GM12801 (cell line): ENCODE measurements around the gene RASEF.

ENCODE experiments used
- TF ChIP-seq, protein P1 (sequence below): IDR thresholded peaks from one replicate; pipeline ENCODE4 v1.5.1; 2011; ENCODE audit warnings: control low read depth; ENCODE audit not compliant: insufficient read length; ENCODE audit errors: extremely low read depth

RASEF gene

DNA sequence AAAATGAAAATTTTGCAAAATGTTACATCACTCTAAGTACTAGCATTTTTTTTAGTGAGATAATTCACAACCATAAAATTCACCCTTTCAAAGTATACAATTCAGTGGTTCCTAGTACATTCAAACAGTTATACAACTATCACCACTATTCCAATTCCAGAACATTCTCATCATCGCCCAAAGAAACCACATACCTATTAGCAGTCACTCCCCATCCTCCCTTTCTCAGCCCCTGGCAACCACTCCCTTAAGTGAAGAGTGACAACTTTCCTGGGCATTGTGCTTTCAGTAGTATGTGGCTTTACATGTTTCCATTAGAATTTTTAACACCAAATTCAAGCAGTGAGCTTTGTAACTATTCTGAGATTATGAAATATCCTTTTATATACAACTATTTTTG, 81.4 kb downstream of the RASEF start:
- TF ChIP-seq, protein P1, sequence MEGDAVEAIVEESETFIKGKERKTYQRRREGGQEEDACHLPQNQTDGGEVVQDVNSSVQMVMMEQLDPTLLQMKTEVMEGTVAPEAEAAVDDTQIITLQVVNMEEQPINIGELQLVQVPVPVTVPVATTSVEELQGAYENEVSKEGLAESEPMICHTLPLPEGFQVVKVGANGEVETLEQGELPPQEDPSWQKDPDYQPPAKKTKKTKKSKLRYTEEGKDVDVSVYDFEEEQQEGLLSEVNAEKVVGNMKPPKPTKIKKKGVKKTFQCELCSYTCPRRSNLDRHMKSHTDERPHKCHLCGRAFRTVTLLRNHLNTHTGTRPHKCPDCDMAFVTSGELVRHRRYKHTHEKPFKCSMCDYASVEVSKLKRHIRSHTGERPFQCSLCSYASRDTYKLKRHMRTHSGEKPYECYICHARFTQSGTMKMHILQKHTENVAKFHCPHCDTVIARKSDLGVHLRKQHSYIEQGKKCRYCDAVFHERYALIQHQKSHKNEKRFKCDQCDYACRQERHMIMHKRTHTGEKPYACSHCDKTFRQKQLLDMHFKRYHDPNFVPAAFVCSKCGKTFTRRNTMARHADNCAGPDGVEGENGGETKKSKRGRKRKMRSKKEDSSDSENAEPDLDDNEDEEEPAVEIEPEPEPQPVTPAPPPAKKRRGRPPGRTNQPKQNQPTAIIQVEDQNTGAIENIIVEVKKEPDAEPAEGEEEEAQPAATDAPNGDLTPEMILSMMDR: no peak

DNA sequence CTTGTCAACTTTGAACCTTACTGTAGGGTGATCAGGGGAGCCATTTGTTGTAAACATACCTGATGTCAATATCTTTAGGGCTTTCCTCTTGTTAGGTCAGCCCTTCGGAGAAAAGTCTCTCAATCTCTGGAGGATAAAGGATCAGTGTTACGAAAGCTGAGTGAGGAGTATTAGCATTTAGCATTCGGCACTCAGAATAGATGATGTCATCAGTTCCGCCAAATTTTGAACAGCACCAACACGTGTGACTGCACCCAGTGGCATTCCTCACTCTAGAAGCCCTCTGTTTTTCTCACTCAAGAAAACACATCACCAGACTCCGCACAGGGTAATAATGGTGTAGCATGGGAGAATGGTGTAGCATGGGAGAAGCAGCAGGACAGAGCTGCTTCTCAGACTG, 87.8 kb downstream of the RASEF start:
- TF ChIP-seq, protein P1: no peak

DNA sequence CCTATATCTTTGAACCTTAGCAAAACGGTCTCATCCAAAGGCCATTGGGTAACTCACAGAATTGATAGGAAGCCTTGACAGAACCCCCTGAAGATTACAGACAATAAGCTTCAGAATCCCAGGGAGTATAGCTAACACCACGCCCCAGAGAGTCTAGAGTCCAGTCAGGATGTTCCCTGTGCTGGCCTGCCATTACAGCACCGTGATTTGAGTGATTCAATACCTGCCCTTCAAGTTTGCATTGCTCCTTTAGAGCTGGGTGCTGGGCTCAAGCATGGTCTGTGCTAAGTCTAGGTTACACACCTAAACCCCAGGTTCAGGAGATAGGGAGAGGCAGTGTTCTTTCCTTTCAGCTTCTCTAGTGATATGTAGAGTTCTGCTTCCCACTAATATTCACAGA, 90.5 kb downstream of the RASEF start:
- TF ChIP-seq, protein P1: no peak

DNA sequence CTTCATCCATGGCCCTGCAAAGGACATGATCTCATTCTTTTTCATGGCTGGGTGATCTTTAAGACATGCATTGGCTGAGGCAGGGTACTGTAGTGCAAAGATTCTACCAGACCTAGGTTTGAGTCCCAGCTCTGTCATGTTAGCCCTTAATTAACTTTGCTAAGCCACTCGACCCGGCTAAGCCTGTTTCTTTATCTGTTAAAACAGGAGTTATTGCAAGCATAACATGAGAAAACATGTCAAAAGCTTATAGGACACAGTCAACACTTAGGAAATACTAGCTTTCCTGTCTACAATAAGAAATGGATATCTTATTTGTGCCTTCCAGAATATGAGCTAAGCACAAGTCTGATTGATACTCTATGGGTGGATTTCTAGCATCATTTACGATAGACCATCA, 92.6 kb downstream of the RASEF start:
- TF ChIP-seq, protein P1: no peak

DNA sequence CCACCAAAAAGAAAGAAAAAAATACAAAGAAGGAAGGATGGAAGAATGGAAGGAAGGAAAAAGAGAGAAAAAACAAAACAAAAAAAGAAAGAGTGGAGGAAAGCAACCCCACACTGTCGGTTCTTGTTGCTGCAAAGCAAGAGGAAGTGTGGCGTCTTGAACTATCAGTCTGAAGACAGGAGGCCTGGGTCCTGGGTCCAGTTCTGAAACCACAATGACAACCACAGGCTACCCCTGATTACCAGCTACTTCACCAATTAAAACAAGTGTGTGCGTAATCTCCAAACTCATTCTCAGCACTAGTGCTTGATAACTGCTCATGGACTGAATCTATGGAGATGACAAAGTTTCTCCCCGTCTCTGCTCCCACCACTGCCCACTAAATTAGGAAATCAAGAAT, 93.7 kb downstream of the RASEF start:
- TF ChIP-seq, protein P1: no peak

DNA sequence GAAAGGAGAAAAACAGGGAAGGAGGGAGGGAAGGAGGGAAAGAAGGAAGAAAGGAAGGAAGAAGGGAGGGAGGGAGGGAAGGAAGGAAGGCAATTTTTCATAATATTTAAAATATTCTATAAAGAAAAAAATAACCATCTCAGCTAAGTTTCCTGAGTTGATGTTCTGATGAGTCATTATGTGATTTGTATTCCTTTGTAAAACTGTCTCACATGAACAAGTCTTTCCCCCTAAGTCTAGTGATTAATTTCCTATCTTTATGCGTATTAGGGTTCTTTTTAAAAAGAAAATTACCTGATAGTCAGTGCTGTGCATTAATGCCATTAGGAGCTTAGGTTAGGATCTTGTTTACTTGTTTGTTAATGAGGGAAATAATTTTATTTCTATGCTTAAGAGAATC, 94.1 kb downstream of the RASEF start:
- TF ChIP-seq, protein P1: no peak

DNA sequence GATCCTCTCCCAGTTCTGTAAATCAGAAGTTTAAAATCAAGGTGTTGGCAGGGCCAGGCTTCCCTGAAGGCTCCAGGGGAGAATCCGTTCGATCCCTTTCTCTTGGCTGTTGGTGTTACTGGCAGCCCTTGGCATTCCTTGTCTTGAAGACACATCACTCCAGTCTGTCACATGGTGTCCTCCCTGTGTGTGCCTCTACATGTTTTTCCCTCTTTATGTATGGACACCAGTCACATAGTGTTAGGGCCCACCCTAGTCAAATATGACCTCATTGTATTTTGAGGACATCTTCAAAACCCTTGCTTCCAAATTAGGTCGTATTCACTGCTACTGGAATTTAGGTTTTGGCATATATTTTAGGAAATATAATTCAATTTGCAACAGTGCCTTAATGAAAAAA, 94.6 kb downstream of the RASEF start:
- TF ChIP-seq, protein P1: no peak
